PC-3 (cell line): ENCODE data around the gene PPFIBP1.

Experiments used
- EZH2 ChIP-seq: fragments of 300-600 bp; sonication (generic); IDR thresholded peaks from one replicate; pipeline ENCODE4 v1.6.1; 2017; ENCODE audit warnings: antibody characterized with exemption, mild to moderate bottlenecking, low read length; ENCODE audit not compliant: unreplicated experiment
- EZH2phosphoT487 ChIP-seq: fragments of 300-600 bp; sonication (generic); IDR thresholded peaks from 2 replicates; pipeline ENCODE4 v1.6.1; 2018; ENCODE audit warnings: mild to moderate bottlenecking, antibody characterized with exemption, low read length, borderline replicate concordance
- TF ChIP-seq, protein P1 (sequence below): fragments of 300-600 bp; sonication (generic); conservative IDR thresholded peaks from 2 replicates; pipeline ENCODE4 v1.5.1; 2017; ENCODE audit warnings: antibody characterized with exemption, low read depth, mild to moderate bottlenecking, low read length

- TF ChIP-seq, protein P1, sequence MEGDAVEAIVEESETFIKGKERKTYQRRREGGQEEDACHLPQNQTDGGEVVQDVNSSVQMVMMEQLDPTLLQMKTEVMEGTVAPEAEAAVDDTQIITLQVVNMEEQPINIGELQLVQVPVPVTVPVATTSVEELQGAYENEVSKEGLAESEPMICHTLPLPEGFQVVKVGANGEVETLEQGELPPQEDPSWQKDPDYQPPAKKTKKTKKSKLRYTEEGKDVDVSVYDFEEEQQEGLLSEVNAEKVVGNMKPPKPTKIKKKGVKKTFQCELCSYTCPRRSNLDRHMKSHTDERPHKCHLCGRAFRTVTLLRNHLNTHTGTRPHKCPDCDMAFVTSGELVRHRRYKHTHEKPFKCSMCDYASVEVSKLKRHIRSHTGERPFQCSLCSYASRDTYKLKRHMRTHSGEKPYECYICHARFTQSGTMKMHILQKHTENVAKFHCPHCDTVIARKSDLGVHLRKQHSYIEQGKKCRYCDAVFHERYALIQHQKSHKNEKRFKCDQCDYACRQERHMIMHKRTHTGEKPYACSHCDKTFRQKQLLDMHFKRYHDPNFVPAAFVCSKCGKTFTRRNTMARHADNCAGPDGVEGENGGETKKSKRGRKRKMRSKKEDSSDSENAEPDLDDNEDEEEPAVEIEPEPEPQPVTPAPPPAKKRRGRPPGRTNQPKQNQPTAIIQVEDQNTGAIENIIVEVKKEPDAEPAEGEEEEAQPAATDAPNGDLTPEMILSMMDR, result no peak
- no peak for TF ChIP-seq EZH2
- TF ChIP-seq EZH2phosphoT487, result no peak
These were observed 156.6 kb downstream of the PPFIBP1 start for GRCh38 chr12:27680619-27681018.
